ENCODE results near the gene RBM14.

RBM14 gene

DNA sequence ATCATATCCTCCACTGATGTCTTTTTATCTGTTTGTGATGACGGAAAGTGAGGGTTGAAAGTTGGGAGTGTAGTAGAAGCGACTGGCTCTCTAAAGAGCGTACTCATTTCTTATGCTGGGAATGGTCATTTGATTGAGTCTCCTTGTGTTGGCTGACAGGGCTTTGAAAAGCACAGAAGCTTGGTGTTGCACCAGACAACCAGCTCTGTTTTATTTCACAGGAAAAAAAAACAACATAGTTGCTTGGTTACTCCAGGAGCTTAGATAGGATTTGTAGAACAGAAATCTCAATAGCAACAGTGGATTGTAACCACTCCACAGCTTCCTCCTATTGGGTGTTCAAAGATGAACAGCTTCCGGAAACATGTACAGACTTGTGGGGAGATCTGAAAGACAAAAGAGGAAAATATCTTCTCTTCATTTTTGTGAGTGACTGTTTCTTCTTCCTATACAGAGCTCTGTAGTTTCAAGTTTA lies 2.7 kb downstream of the RBM14 start:
- H3K4me1 ChIP-seq (ENCODE audit: insufficient read depth, poor library complexity, severe bottlenecking) = peaks cover 12% of the 10 kb centered on the region
- peak; percentile 28 for ATAC-seq (ENCODE audit: low read depth)
- H3K4me3 ChIP-seq (ENCODE audit: severe bottlenecking) = peak overlapping the region; percentile 55

GRCh38 chr11:66624450-66624849 lies 8.0 kb downstream of the RBM14 start:
- ATAC-seq (ENCODE audit: low read depth) (no peak; the same call in 2 of the 3 replicates), DNase-seq (ENCODE audit: low spot score) (no peak)
- Histone ChIP-seq H3K4me3 (ENCODE audit: severe bottlenecking) (no peak overlapping the region), H3K9me3 (ENCODE audit: severe bottlenecking) (no peaks in the 10 kb centered on the region), H3K27me3 (ENCODE audit: insufficient read depth, poor library complexity, severe bottlenecking) (no peaks in the 10 kb centered on the region), H3K27ac (ENCODE audit: poor library complexity, severe bottlenecking) (no peak overlapping the region), H3K4me1 (ENCODE audit: insufficient read depth, poor library complexity, severe bottlenecking) (peaks cover 6% of the 10 kb centered on the region), H3K36me3 (ENCODE audit: low read depth) (peaks cover 98% of the 10 kb centered on the region)
- TF ChIP-seq CTCF (IDR thresholded peaks at IDR 0.05; ENCODE audit: poor library complexity, severe bottlenecking) = no peak

More for the DNA sequence above, 2.7 kb downstream of the RBM14 start:
- DNase-seq (ENCODE audit: low spot score) = no peak
- H3K36me3 ChIP-seq (ENCODE audit: low read depth) = peaks cover 65% of the 10 kb centered on the region
- no peaks in the 10 kb centered on the region for H3K9me3 ChIP-seq (ENCODE audit: severe bottlenecking)
- H3K27ac ChIP-seq (ENCODE audit: poor library complexity, severe bottlenecking) = peak overlapping the region; percentile 58
- H3K27me3 ChIP-seq (ENCODE audit: insufficient read depth, poor library complexity, severe bottlenecking) = no peaks in the 10 kb centered on the region
- no peak for TF ChIP-seq CTCF (IDR thresholded peaks at IDR 0.05; ENCODE audit: poor library complexity, severe bottlenecking)

DNA sequence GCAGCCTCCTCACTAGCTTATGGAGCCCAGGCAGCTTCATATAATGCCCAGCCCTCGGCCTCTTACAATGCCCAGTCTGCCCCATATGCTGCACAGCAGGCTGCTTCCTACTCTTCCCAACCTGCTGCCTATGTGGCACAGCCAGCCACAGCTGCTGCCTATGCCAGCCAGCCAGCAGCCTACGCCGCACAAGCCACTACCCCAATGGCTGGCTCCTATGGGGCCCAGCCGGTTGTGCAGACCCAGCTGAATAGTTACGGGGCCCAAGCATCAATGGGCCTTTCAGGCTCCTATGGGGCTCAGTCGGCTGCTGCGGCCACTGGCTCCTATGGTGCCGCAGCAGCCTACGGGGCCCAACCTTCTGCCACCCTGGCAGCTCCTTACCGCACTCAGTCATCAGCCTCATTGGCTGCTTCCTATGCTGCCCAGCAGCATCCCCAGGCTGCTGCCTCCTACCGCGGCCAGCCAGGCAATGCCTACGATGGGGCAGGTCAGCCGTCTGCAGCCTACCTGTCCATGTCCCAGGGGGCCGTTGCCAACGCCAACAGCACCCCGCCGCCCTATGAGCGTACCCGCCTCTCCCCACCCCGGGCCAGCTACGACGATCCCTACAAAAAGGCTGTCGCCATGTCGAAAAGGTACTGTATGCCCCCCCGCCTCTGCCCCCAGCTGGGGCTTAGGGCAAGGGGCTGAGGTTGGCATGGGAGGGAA lies 8.8 kb downstream of the RBM14 start:
- Histone ChIP-seq H3K36me3 (ENCODE audit: low read depth) (peaks cover 96% of the 10 kb centered on the region), H3K9me3 (ENCODE audit: severe bottlenecking) (no peaks in the 10 kb centered on the region), H3K4me1 (ENCODE audit: insufficient read depth, poor library complexity, severe bottlenecking) (no peaks in the 10 kb centered on the region), H3K4me3 (ENCODE audit: severe bottlenecking) (no peak overlapping the region), H3K27ac (ENCODE audit: poor library complexity, severe bottlenecking) (no peak overlapping the region), H3K27me3 (ENCODE audit: insufficient read depth, poor library complexity, severe bottlenecking) (no peaks in the 10 kb centered on the region)
- no peak for ATAC-seq (ENCODE audit: low read depth)
- no peak for DNase-seq (ENCODE audit: low spot score)
- TF ChIP-seq CTCF (IDR thresholded peaks at IDR 0.05; ENCODE audit: poor library complexity, severe bottlenecking) = no peak

- H3K4me3 ChIP-seq (ENCODE audit: severe bottlenecking) = no peak overlapping the region
- ATAC-seq (ENCODE audit: low read depth) (no peak), DNase-seq (ENCODE audit: low spot score) (no peak)
- peaks cover 96% of the 10 kb centered on the region for H3K36me3 ChIP-seq (ENCODE audit: low read depth)
- H3K27ac ChIP-seq (ENCODE audit: poor library complexity, severe bottlenecking) = no peak overlapping the region
- no peaks in the 10 kb centered on the region for H3K9me3 ChIP-seq (ENCODE audit: severe bottlenecking)
- no peaks in the 10 kb centered on the region for H3K4me1 ChIP-seq (ENCODE audit: insufficient read depth, poor library complexity, severe bottlenecking)
- TF ChIP-seq CTCF (IDR thresholded peaks at IDR 0.05; ENCODE audit: poor library complexity, severe bottlenecking) = no peak
- no peaks in the 10 kb centered on the region for H3K27me3 ChIP-seq (ENCODE audit: insufficient read depth, poor library complexity, severe bottlenecking)
Measured at GRCh38 chr11:66625752-66626149, 9.3 kb downstream of the RBM14 start.

GRCh38 chr11:66626382-66626781 lies 10.0 kb downstream of the RBM14 start:
- no peak for ATAC-seq (ENCODE audit: low read depth)
- Histone ChIP-seq H3K9me3 (ENCODE audit: severe bottlenecking) (no peaks in the 10 kb centered on the region), H3K4me1 (ENCODE audit: insufficient read depth, poor library complexity, severe bottlenecking) (no peaks in the 10 kb centered on the region), H3K4me3 (ENCODE audit: severe bottlenecking) (no peak overlapping the region), H3K36me3 (ENCODE audit: low read depth) (peaks cover 91% of the 10 kb centered on the region), H3K27ac (ENCODE audit: poor library complexity, severe bottlenecking) (no peak overlapping the region), H3K27me3 (ENCODE audit: insufficient read depth, poor library complexity, severe bottlenecking) (no peaks in the 10 kb centered on the region)
- no peak for TF ChIP-seq CTCF (IDR thresholded peaks at IDR 0.05; ENCODE audit: poor library complexity, severe bottlenecking)
- no peak for DNase-seq (ENCODE audit: low spot score)

Data from RWPE2 (cell line).